Stomach (tissue), 4 donors: ENCODE measurements around the gene NINJ2.

Source experiments
- EP300 ChIP-seq: sonication (generic); formaldehyde crosslinking; IDR thresholded peaks from one replicate; pipeline ENCODE4 v1.6.1; 2017; ENCODE audit warnings: antibody characterized with exemption
- POLR2A ChIP-seq, 4 donors: fragments of 450-650 bp; IDR thresholded peaks; one replicate each; pipeline ENCODE4 v1.6.1; 2016; ENCODE audit warnings: antibody characterized with exemption in 4 of 4, control low read depth in 2 of 4, mild to moderate bottlenecking in 1 of 4, moderate library complexity in 1 of 4
- POLR2AphosphoS5 ChIP-seq, 3 donors: sonication (generic); formaldehyde crosslinking; IDR thresholded peaks; one replicate each; pipeline ENCODE4 v1.6.1; 2016; ENCODE audit warnings: antibody characterized with exemption in 3 of 3

GRCh38 chr12:646442-647384, 16.5 kb downstream of the NINJ2 start:
- peak in 2 of 3 donors; percentile 52 to 80 for TF ChIP-seq POLR2AphosphoS5 (IDR thresholded peaks at IDR 0.05)
- TF ChIP-seq EP300 = no peak
- no peak for TF ChIP-seq POLR2A (IDR thresholded peaks at IDR 0.05)
